GOT3 (cell line): Measurements from ENCODE around the gene AQP1.

ENCODE experiments used
- DNase-seq: peaks from one replicate; lab custom pipeline; 2025; ENCODE audit warnings: mixed read lengths; lab: John Stamatoyannopoulos, UW

Gene AQP1

GRCh38 chr7:30974605-30975255 is 63.1 kb downstream of the AQP1 start:
- no peak for DNase-seq
